ENCODE data around the gene PCDHGB5.

DNA sequence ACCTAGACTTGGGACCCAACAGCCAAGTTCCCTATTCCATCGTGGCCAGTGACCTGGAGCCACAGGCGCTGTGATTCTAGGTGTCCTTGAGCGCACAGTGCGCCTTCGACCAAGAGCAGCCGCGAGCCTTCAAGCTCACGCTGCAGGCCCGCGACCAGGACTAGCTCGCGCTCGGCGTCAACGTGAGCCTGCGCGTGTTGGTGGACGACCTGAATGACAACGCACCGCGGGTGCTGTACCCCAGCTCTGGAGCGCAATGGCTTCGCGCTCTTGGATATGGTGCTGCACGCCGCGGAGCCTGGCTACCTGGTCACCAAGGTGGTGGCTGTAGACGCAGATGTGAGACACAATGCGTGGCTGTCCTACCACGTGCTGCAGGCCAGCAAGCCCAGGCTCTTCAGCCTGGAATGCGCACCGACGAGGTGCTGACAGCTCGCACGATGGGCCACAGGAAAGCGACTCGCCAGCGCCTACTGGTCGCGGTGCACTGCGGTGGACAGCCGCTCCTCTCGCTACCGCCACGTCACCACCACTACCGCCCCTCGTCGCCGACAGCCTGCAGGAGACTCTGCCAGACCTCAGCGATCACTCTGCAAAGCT lies 43.9 kb downstream of the PCDHGB5 start:
- TF ChIP-seq, protein P1, sequence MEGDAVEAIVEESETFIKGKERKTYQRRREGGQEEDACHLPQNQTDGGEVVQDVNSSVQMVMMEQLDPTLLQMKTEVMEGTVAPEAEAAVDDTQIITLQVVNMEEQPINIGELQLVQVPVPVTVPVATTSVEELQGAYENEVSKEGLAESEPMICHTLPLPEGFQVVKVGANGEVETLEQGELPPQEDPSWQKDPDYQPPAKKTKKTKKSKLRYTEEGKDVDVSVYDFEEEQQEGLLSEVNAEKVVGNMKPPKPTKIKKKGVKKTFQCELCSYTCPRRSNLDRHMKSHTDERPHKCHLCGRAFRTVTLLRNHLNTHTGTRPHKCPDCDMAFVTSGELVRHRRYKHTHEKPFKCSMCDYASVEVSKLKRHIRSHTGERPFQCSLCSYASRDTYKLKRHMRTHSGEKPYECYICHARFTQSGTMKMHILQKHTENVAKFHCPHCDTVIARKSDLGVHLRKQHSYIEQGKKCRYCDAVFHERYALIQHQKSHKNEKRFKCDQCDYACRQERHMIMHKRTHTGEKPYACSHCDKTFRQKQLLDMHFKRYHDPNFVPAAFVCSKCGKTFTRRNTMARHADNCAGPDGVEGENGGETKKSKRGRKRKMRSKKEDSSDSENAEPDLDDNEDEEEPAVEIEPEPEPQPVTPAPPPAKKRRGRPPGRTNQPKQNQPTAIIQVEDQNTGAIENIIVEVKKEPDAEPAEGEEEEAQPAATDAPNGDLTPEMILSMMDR (IDR thresholded peaks at IDR 0.05): no peak
- TF ChIP-seq POLR2A (IDR thresholded peaks at IDR 0.05): no peak
